ENCODE results near the gene CENATAC.

DNA sequence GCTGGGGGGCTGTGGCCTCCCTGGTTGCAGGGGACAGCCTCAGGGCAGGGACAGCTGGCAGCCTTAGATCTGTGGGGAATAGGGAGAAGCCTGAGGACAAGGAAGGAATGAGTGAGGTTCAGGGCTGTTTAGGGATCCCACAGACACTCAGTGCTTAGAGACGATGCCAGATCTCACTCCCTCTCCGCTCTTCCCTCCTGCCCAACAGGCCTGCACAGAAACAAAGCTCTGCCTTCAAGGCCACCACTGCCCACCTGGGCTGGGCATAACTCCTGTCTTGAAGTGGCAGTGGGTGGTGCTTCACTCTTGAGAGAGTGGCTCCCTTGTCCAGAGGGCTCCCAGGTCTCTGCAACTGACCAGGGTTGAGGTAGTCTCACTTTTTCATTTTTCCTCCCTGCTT is 13.1 kb upstream of the CENATAC start:
- TF ChIP-seq, protein P1, sequence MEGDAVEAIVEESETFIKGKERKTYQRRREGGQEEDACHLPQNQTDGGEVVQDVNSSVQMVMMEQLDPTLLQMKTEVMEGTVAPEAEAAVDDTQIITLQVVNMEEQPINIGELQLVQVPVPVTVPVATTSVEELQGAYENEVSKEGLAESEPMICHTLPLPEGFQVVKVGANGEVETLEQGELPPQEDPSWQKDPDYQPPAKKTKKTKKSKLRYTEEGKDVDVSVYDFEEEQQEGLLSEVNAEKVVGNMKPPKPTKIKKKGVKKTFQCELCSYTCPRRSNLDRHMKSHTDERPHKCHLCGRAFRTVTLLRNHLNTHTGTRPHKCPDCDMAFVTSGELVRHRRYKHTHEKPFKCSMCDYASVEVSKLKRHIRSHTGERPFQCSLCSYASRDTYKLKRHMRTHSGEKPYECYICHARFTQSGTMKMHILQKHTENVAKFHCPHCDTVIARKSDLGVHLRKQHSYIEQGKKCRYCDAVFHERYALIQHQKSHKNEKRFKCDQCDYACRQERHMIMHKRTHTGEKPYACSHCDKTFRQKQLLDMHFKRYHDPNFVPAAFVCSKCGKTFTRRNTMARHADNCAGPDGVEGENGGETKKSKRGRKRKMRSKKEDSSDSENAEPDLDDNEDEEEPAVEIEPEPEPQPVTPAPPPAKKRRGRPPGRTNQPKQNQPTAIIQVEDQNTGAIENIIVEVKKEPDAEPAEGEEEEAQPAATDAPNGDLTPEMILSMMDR (IDR thresholded peaks at IDR 0.05) = no peak
- TF ChIP-seq POLR2AphosphoS5 (IDR thresholded peaks at IDR 0.05) (no peak), POLR2A (IDR thresholded peaks at IDR 0.05) (no peak)
